Testis (tissue), 3 donors: Measurements from ENCODE around the gene PSMD2. TPM values are rescaled to one million over a fixed set of nuclear protein-coding genes. Genes with fewer than 3 reads are reported as not detected.
"Not testable (repeated sequence)": the region's sequence is repeated elsewhere in the genome, so short reads cannot be mapped to it uniquely, and the experiment has no call there.

Experiments
- DNase-seq: peaks from one replicate; pipeline ENCODE4 v3.0.0-alpha.2; 2019
- H3K27ac ChIP-seq, 2 donors: fragments of 200-600 bp; sonication (generic); one replicate each; pipeline ENCODE4 v1.5.1; 2019
- H3K27me3 ChIP-seq: fragments of 200-600 bp; sonication (generic); one replicate; pipeline ENCODE4 v1.5.1; 2019
- H3K36me3 ChIP-seq: fragments of 200-600 bp; sonication (generic); one replicate; pipeline ENCODE4 v1.5.1; 2017; ENCODE audit warnings: low read depth; ENCODE audit errors: missing control alignments
- H3K4me1 ChIP-seq: fragments of 200-600 bp; sonication (generic); one replicate; pipeline ENCODE4 v1.5.1; 2019
- H3K4me3 ChIP-seq, 2 donors: fragments of 200-600 bp; sonication (generic); one replicate each; pipeline ENCODE4 v1.5.1; 2017 to 2019
- H3K9me3 ChIP-seq: fragments of 200-600 bp; sonication (generic); one replicate; pipeline ENCODE4 v1.5.1; 2017
- POLR2A ChIP-seq: fragments of 450-650 bp; IDR thresholded peaks from one replicate; pipeline ENCODE4 v1.6.1; 2017; ENCODE audit warnings: antibody characterized with exemption, mild to moderate bottlenecking, moderate library complexity
- WGBS, 2 donors: methylation state at CpG; one replicate each; pipeline ENCODE4 v1.1.5; 2018; 5-methylcytosine and 5-hydroxymethylcytosine counted together
- intact Hi-C: fragments of 100-400 bp; cut with DNase I; formaldehyde crosslinking; loops from one replicate; pipeline ENCODE4 v1.15.1; 2023; ENCODE audit warnings: low total_unique reads
- polyA plus RNA-seq: library from polyadenylated mRNA; stranded (reverse); fragments of 350-450 nt; fragmentation: Illumina TruSeq; extraction: RNeasy Lipid Tissue Mini Kit (QIAGEN cat#74804); gene quantifications from one replicate; pipeline ENCODE4 v1.2.3, GENCODE V29; 2014; ENCODE audit warnings: low read depth, low replicate concordance; ENCODE audit not compliant: insufficient read depth
- total RNA-seq, 2 donors: library from RNA; depleted of rRNA; stranded (reverse); fragments of >200 nt; gene quantifications; one replicate each; pipeline ENCODE4 v1.2.3, GENCODE V29; 2016
- TF ChIP-seq, protein P1 (sequence below), 3 experiments: fragments of 450-650 bp in 2 of 3; fragments of 200-600 bp in 1 of 3; sonication (generic) in 1 of 3; IDR thresholded peaks; one replicate each; pipeline ENCODE4 v1.5.1; 2016 to 2019; ENCODE audit warnings: antibody characterized with exemption in 3 of 3, mild to moderate bottlenecking in 2 of 3, moderate library complexity in 1 of 3

PSMD2 gene
- total and polyA plus RNA-seq, 3 donors from 2014 or later: 289 to 379 (median 339) TPM

DNA sequence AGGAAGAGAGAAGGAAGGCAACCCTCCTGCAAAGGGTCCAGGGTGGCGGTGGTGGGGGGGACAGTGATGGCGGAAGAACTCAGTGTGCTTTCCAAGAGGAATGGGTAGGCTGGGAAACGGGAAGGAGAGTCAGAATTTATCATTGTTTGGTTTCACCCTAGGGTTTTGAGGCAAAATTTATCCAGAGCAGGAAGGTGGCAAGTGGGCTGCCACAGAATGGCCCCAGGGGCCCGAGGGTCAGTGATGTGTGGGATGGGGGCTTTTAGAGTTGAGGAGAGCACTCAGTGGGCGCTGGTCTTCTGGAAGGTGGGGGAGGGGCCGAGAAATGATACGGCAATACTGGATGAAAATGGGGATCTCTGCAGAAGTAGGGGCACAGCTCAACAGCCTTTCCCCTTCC lies 38.9 kb downstream of the PSMD2 start:
- TF ChIP-seq, protein P1, sequence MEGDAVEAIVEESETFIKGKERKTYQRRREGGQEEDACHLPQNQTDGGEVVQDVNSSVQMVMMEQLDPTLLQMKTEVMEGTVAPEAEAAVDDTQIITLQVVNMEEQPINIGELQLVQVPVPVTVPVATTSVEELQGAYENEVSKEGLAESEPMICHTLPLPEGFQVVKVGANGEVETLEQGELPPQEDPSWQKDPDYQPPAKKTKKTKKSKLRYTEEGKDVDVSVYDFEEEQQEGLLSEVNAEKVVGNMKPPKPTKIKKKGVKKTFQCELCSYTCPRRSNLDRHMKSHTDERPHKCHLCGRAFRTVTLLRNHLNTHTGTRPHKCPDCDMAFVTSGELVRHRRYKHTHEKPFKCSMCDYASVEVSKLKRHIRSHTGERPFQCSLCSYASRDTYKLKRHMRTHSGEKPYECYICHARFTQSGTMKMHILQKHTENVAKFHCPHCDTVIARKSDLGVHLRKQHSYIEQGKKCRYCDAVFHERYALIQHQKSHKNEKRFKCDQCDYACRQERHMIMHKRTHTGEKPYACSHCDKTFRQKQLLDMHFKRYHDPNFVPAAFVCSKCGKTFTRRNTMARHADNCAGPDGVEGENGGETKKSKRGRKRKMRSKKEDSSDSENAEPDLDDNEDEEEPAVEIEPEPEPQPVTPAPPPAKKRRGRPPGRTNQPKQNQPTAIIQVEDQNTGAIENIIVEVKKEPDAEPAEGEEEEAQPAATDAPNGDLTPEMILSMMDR (IDR thresholded peaks at IDR 0.05): no peak
- TF ChIP-seq POLR2A: no peak
- Histone ChIP-seq H3K9me3 (no peaks in the 10 kb centered on the region), H3K27me3 (no peaks in the 10 kb centered on the region), H3K36me3 (no peaks in the 10 kb centered on the region), H3K4me3 (peak overlapping the region; percentile 16 to 47), H3K4me1 (peaks cover 32% of the 10 kb centered on the region), H3K27ac (peak overlapping the region; percentile 96 to 98)
- DNase-seq: no peak
- WGBS, 2 donors: 35 to 48% methylated on average over 7 of the region's 7 CpGs
- intact Hi-C loops: no loop called here

DNA sequence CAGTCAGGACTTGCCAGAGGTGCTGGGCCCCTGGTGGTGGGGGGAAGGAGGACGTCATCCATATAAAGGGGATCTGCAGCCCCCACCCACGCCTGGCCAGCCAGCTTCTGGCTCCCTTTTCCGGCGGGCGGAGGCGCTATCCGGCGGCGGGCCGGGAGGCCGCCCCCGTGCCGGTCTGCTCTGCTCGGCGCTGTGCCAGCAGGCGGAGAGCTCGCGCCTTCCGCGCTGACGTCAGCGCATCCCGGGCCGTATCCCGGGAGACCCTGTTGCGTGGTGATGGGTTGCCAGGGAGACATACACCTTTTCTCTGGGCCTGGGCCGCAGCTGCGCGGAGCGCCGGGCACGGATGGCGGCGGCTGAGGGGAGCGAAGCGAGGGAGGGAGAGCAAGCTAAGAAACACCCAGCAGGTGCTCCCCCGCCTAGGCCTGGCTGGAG lies 39.5 kb downstream of the PSMD2 start:
- TF ChIP-seq, protein P1 (IDR thresholded peaks at IDR 0.05): peak in 2 of 3 experiments; percentile 16 to 18
- TF ChIP-seq POLR2A: no peak
- no peaks in the 10 kb centered on the region for H3K9me3 ChIP-seq
- intact Hi-C loops: no loop called here

DNA sequence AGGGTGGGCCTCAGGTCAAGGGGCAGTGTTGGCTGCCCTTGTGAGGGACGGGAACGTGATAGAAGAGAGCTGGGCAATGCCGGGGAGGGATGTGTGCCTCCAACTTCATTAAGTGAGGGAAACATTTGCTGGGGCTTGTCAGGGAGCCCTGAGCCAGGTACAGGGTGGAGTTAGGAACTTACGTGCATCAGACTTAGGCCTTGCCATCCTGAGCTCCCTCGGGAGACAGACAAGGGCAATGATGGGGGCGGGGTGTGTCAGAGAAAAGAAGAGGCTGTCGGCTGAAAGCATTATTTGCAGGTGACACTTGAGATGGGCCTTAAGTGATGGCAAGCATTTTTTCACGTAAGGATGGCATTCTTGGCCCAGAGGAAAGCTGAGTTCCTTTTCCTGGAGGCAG lies 40.0 kb downstream of the PSMD2 start:
- intact Hi-C loops: no loop called here
- Histone ChIP-seq H3K27me3 (no peaks in the 10 kb centered on the region), H3K27ac (peak overlapping the region; percentile 96 to 98), H3K9me3 (no peaks in the 10 kb centered on the region), H3K4me1 (peaks cover 38% of the 10 kb centered on the region), H3K36me3 (no peaks in the 10 kb centered on the region), H3K4me3 (peak overlapping the region; percentile 16 to 47)
- TF ChIP-seq, protein P1 (IDR thresholded peaks at IDR 0.05): no peak
- no peak for TF ChIP-seq POLR2A
- 38 to 50% methylated on average over 8 of the region's 8 CpGs for WGBS, 2 donors
- no peak for DNase-seq

More for the DNA sequence above, 39.5 kb downstream of the PSMD2 start:
- H3K27me3 ChIP-seq: no peaks in the 10 kb centered on the region
- H3K27ac ChIP-seq: peak overlapping the region; percentile 96 to 98
- H3K4me1 ChIP-seq: peaks cover 37% of the 10 kb centered on the region
- no peaks in the 10 kb centered on the region for H3K36me3 ChIP-seq
- peak; percentile 86 for DNase-seq
- 0 to 15% methylated on average over 2 to 36 of the region's 37 CpGs for WGBS, 2 donors
- H3K4me3 ChIP-seq: peak overlapping the region; percentile 16 to 47

DNA sequence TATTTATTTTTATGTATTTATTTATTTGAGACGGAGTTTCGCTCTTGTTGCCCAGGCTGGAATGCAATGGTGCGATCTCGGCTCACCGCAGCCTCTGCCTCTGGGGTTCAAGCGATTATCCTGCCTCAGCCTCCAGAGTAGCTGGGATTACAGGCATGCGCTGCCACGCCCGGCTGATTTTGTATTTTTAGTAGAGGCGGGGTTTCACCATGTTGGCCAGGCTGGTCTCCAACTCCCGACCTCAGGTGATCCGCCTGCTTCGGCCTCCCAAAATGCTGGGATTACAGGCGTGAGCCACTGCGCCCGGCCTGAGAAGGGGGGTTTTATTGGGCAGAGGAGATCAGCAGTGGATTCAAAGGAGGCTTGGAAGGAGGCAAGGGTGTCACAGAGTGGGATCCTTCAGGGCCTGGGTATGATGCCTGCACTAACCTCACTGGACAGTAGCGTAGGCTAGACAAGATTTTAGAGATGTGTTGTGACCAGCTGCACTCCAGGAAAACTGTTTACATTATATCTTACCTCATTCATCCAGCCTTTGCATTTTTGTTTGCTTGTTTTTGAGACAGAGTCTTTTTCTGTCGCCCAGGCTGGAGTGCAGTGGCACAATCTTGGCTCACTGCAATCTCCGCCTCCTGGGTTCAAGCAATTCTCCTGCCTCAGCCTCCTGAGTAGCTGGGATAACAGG lies 40.6 kb downstream of the PSMD2 start:
- H3K4me3 ChIP-seq, intact Hi-C loops, DNase-seq, H3K9me3 ChIP-seq, H3K27me3 ChIP-seq, H3K27ac ChIP-seq, H3K36me3 ChIP-seq: not testable (repeated sequence)
- WGBS, 2 donors: 88 to 89% methylated on average over 19 of the region's 19 CpGs
- peaks cover 38% of the 10 kb centered on the region for H3K4me1 ChIP-seq

DNA sequence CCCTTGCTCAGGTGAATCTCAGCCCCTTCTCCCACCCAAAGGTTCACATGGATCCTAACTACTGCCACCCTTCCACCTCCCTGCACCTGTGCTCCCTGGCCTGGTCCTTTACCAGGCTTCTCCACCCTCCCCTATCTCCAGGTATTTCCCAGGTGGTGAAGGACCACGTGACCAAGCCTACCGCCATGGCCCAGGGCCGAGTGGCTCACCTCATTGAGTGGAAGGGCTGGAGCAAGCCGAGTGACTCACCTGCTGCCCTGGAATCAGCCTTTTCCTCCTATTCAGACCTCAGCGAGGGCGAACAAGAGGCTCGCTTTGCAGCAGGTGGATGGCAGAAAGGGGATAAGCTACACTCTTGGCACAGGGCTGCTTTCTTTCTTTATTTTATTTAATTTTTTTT lies 42.9 kb downstream of the PSMD2 start:
- peaks cover 43% of the 10 kb centered on the region for H3K4me1 ChIP-seq
- 92 to 95% methylated on average over 7 of the region's 7 CpGs for WGBS, 2 donors
- no peak overlapping the region for H3K4me3 ChIP-seq
- no peak overlapping the region for H3K27ac ChIP-seq
- H3K36me3 ChIP-seq: no peaks in the 10 kb centered on the region
- H3K27me3 ChIP-seq: no peaks in the 10 kb centered on the region
- no peak for DNase-seq
- intact Hi-C loops: no loop called here
- H3K9me3 ChIP-seq: no peaks in the 10 kb centered on the region
- no peak for TF ChIP-seq POLR2A
- TF ChIP-seq, protein P1 (IDR thresholded peaks at IDR 0.05): no peak
